ENCODE measurements around the gene GATAD2A.
"Not testable (repeated sequence)": the region's sequence is repeated elsewhere in the genome, so short reads cannot be mapped to it uniquely, and the experiment has no call there.

GATAD2A gene

GRCh38 chr19:19388568-19389555 is 16.6 kb upstream of the GATAD2A start:
- no peak for DNase-seq (ENCODE audit: low read depth, low spot score)
- in situ Hi-C loops (cut with HindIII; ENCODE audit: low sequenced_read_pairs) = no loop called here
- no peak overlapping the region for H3K4me3 ChIP-seq (ENCODE audit: low read depth, low read length)
- TF ChIP-seq, protein P1, sequence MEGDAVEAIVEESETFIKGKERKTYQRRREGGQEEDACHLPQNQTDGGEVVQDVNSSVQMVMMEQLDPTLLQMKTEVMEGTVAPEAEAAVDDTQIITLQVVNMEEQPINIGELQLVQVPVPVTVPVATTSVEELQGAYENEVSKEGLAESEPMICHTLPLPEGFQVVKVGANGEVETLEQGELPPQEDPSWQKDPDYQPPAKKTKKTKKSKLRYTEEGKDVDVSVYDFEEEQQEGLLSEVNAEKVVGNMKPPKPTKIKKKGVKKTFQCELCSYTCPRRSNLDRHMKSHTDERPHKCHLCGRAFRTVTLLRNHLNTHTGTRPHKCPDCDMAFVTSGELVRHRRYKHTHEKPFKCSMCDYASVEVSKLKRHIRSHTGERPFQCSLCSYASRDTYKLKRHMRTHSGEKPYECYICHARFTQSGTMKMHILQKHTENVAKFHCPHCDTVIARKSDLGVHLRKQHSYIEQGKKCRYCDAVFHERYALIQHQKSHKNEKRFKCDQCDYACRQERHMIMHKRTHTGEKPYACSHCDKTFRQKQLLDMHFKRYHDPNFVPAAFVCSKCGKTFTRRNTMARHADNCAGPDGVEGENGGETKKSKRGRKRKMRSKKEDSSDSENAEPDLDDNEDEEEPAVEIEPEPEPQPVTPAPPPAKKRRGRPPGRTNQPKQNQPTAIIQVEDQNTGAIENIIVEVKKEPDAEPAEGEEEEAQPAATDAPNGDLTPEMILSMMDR (IDR thresholded peaks at IDR 0.05; ENCODE audit: low read depth, low read length) = no peak

GRCh38 chr19:19389683-19390082 is 15.8 kb upstream of the GATAD2A start:
- DNase-seq (ENCODE audit: low read depth, low spot score); in situ Hi-C loops (cut with HindIII; ENCODE audit: low sequenced_read_pairs); H3K4me3 ChIP-seq (ENCODE audit: low read depth, low read length): not testable (repeated sequence)

- DNase-seq (ENCODE audit: low read depth, low spot score); H3K4me3 ChIP-seq (ENCODE audit: low read depth, low read length); in situ Hi-C loops (cut with HindIII; ENCODE audit: low sequenced_read_pairs): not testable (repeated sequence)
Measured at GRCh38 chr19:19394333-19394732, 11.1 kb upstream of the GATAD2A start.

GRCh38 chr19:19399733-19400433 is 5.6 kb upstream of the GATAD2A start:
- TF ChIP-seq, protein P1 (IDR thresholded peaks at IDR 0.05; ENCODE audit: low read depth, low read length) = no peak
- H3K4me3 ChIP-seq (ENCODE audit: low read depth, low read length) = no peak overlapping the region
- DNase-seq (ENCODE audit: low read depth, low spot score) = no peak
- in situ Hi-C loops (cut with HindIII; ENCODE audit: low sequenced_read_pairs) = no loop called here

DNA sequence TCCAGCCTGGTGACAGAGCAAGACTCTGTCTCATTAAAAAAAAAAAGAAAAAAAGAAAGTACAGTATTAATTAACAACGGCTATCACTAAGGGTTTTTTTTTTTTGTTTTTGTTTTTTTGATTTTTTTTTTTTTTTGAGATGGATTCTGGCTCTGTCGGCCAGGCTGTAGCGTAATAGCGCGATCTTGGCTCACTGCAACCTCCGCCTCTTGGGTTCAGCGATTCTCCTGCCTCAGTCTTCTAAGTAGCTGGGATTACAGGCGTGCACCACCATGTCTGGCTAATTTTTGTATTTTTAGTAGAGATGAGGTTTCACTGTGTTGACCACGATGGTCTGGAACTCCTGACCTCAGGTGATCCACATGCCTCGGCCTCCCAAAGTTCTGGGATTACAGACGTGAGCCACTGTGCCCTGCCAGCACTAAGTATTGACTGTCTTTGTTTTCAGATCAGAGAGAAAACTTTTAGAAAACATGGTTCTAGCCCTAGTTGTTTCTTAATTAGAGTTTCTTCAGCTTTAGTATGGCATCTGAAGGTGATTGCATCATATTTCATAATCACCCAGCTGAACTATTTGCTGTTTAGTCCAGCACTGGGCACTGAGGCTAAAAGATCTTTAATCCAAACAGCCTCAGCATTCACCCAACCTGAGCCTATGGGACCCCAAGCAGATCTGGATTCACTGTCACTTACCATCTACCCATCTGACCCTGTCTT is 2.7 kb upstream of the GATAD2A start:
- in situ Hi-C loops (cut with HindIII; ENCODE audit: low sequenced_read_pairs) = no loop called here

GRCh38 chr19:19403373-19403901 is 2.0 kb upstream of the GATAD2A start:
- TF ChIP-seq, protein P1 (IDR thresholded peaks at IDR 0.05; ENCODE audit: low read depth, low read length) = no peak
- peak; percentile 22 for DNase-seq (ENCODE audit: low read depth, low spot score)
- H3K4me3 ChIP-seq (ENCODE audit: low read depth, low read length) = no peak overlapping the region
- in situ Hi-C loops (cut with HindIII; ENCODE audit: low sequenced_read_pairs) = no loop called here

More for the DNA sequence above, 2.7 kb upstream of the GATAD2A start:
- no peak for DNase-seq (ENCODE audit: low read depth, low spot score)
- no peak overlapping the region for H3K4me3 ChIP-seq (ENCODE audit: low read depth, low read length)
- TF ChIP-seq, protein P1 (IDR thresholded peaks at IDR 0.05; ENCODE audit: low read depth, low read length) = no peak
